ENCODE results near the gene RTN4RL1.

- TF ChIP-seq NBN (IDR thresholded peaks at IDR 0.05; ENCODE audit: low read depth): no peak
- TF ChIP-seq PURB (CRISPR knock-in tag; IDR thresholded peaks at IDR 0.05; ENCODE audit: low read depth): no peak
- TF ChIP-seq, protein P1, sequence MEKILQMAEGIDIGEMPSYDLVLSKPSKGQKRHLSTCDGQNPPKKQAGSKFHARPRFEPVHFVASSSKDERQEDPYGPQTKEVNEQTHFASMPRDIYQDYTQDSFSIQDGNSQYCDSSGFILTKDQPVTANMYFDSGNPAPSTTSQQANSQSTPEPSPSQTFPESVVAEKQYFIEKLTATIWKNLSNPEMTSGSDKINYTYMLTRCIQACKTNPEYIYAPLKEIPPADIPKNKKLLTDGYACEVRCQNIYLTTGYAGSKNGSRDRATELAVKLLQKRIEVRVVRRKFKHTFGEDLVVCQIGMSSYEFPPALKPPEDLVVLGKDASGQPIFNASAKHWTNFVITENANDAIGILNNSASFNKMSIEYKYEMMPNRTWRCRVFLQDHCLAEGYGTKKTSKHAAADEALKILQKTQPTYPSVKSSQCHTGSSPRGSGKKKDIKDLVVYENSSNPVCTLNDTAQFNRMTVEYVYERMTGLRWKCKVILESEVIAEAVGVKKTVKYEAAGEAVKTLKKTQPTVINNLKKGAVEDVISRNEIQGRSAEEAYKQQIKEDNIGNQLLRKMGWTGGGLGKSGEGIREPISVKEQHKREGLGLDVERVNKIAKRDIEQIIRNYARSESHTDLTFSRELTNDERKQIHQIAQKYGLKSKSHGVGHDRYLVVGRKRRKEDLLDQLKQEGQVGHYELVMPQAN (IDR thresholded peaks at IDR 0.05; ENCODE audit: borderline replicate concordance): no peak
- TF ChIP-seq ZNF354B (CRISPR knock-in tag; IDR thresholded peaks at IDR 0.05): no peak
- TF ChIP-seq, protein P2, sequence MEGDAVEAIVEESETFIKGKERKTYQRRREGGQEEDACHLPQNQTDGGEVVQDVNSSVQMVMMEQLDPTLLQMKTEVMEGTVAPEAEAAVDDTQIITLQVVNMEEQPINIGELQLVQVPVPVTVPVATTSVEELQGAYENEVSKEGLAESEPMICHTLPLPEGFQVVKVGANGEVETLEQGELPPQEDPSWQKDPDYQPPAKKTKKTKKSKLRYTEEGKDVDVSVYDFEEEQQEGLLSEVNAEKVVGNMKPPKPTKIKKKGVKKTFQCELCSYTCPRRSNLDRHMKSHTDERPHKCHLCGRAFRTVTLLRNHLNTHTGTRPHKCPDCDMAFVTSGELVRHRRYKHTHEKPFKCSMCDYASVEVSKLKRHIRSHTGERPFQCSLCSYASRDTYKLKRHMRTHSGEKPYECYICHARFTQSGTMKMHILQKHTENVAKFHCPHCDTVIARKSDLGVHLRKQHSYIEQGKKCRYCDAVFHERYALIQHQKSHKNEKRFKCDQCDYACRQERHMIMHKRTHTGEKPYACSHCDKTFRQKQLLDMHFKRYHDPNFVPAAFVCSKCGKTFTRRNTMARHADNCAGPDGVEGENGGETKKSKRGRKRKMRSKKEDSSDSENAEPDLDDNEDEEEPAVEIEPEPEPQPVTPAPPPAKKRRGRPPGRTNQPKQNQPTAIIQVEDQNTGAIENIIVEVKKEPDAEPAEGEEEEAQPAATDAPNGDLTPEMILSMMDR (IDR thresholded peaks at IDR 0.05 in 2 of 3, conservative IDR thresholded peaks at IDR 0.05 in 1 of 3; ENCODE audit: insufficient read depth in 2 of 3, low read depth in 1 of 3, low read length in 3 of 3): no peak
- TF ChIP-seq JUND (IDR thresholded peaks at IDR 0.05; ENCODE audit: borderline replicate concordance, low read depth, low read length): no peak
- TF ChIP-seq JUND (tag; IDR thresholded peaks at IDR 0.05; ENCODE audit: borderline replicate concordance, low read depth, low read length): no peak
- no peak for TF ChIP-seq TAF1 (IDR thresholded peaks at IDR 0.05; ENCODE audit: control insufficient read depth, extremely low read depth, insufficient read depth, low read length, severe bottlenecking)
Observed at GRCh38 chr17:1985686-1986085, 39.4 kb downstream of the RTN4RL1 start.
